ENCODE results near the gene CSGALNACT2.

CSGALNACT2 gene

DNA sequence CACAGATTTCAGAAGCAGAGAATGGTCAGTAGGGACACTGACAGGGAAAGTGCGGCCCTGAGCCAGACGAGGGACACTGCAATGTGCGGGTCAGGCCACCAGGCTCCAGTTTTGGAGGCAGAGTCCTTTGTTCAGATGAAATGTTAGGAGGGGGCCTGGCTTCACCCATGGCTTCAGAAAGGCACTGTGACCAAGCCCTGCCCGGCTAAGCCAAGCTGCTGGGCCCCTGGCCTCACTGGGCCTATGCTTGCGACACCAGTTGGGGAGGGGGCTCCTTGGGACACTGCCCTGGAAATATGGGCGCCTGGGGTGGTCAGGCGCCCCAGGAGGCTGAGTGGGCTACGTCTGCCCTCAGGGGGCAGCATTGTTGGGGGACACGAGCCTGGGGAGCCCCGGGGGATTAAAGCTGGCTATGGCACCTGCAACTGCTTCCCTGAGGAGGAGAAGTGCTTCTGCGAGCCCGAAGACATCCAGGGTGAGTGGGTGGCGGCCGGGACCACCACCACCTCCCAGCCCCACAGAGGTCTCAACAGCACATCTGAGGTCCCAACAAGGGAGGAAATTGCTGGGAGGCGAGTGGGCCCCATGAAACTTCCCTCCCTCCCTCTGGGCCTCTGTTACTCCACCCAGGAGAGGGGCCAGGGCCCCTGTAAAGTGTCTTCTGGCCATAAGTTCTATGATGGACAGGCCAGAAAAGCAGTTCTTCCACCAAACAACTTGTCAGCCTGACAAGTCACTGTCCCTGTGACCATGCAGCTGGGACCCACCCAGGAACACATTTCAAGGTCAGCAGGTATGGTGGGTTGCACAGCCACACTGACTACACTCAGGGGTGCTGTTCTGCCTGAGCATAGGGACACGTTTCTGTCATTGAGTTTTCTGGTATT lies 24.8 kb upstream of the CSGALNACT2 start:
- no peak for DNase-seq

DNA sequence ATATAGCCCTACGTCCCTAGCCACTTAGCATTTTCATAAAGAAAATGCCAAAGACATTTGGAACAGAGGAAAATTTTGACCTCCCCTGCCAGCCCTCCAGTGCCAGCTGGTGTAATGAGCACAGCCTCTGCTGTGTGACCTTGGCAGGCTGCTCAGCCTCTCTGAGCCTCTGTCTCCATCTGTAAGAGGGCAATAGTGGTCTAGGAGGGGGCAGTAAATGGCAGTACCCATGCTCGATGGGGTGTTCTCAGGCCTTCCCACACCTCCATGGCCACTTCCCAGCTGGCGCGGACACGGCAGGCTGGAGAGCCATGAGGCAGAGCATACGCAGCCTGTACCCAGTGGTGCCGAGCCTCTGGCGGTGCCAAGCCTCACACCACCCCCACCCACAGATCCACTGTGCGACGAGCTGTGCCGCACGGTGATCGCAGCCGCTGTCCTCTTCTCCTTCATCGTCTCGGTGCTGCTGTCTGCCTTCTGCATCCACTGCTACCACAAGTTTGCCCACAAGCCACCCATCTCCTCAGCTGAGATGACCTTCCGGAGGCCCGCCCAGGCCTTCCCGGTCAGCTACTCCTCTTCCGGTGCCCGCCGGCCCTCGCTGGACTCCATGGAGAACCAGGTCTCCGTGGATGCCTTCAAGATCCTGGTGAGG lies 24.0 kb upstream of the CSGALNACT2 start:
- DNase-seq = no peak

DNA sequence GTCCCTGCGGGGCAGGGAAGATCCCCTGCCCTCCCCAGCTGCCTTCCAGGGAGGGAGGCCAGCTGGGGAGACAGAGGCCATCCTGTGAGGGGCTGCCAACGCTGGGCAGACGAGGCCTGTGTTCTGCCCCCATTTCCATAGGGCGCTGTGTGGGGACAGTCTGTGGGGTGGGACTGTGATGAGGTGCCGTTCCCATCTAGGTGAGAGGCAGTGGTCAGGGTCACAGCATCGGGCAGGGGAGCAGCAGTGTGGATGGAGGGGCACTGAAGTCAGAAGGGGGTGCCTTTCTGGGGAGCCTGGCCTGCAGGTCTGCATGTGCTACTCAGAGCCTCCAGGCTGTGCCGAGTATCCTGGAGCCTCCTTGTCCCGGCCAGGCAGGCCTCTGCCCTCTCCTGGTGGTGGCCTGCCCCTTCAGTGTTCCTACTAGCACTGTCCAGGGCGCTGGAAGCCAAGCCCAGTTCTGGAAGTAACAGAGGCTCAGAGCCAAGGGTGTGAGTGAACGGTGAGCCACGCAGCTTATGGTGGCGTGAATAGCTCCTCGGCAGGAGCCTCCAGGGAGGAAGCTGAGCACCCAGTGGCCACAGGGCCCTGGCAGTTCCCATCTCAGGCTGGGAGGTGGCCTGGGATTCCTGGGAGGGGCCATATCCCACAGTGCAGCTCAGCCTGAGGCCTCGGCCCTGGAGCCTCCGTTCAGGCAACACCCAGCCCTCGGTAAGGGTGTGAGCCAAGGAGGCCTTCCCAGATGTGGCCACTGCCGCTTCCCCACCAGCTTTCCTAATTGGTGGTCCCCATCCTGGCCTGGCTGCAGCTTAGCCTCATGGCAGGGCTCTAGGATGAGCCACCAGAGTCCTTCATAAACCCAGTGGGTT lies 23.3 kb upstream of the CSGALNACT2 start:
- no peak for DNase-seq

DNA sequence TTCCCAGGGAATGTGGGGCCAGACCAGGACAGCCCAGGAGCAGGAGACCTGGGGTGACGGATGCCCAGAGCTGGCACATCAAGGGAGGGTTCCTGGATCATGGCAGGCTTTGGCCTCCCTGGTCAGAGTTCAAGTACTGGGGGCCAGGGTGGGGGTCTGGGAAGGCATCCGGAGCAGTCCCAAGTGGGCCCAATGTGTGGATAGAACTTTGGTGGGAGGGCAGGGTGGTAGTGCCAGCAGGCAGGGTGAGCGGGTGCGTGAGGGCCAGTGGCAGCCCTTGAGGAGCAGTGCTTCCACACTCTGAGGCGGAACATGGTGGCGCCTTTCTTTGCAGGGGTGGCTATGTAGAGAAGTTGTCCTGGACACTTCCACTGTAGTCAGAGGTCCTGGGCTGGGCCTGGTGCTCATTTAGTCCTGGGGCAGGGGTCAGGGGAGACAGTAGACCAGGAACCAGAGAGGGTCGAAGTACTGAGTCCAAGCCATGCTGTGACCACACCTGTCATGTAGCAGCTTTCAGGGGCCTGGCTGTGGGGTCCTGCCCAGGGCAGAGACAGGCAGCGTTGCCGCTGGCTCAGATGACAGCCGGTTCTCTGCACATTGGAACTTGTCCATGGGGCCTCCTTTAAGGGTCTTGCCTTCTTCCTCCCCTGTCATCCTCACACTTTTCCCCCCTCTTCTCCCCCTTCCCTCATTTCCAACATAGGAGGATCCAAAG lies 22.2 kb upstream of the CSGALNACT2 start:
- no peak for DNase-seq

DNA sequence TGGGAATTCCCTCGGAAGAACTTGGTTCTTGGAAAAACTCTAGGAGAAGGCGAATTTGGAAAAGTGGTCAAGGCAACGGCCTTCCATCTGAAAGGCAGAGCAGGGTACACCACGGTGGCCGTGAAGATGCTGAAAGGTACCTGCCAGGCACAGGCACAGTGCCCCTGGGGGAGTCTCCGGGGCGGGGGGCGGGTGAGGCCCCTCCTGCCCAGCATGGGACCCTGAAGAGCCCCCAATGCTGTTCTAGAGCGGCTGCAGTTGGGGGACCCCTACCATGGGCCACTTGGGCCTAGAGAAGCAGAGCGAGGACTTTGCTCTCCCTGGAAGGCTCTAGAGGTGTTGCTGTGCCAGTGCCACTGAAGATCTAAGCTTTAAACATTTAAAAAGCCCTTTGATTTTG lies 21.6 kb upstream of the CSGALNACT2 start:
- DNase-seq = no peak

DNA sequence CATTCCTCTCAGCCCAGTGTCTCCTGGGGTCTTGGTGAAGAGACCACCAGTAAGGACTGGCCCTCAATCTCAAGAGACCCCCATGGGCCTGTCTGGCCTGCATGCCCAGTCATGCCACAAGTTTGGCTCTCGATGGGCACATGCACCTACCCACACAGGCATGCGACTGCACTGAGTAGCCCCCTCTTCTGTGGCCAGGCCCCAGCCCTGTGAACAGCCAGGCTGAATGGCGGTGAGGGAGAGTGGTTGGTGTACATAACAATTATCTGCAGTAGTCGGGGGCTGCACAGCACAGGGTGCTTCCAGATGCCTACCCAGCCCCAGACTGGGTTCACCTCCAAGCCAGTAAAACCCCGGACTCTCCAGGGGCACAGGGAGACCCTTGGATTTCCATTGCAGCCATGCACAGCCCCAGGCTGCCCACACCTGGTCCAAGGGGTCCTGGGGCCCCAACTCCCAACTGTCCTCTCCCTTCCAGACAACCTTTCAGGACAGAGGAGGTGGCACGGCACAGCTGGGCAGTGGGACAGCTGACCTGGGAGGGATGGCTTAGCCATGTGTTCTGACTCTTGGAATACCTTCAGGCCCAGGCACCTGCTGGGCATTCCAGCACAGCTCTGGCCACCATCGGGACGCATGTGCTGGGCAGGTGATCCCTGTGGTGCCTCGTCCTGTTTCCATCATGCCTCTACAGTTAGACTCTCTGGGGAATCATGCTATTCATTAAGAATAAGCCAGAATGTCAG lies 21.0 kb upstream of the CSGALNACT2 start:
- no peak for DNase-seq

DNA sequence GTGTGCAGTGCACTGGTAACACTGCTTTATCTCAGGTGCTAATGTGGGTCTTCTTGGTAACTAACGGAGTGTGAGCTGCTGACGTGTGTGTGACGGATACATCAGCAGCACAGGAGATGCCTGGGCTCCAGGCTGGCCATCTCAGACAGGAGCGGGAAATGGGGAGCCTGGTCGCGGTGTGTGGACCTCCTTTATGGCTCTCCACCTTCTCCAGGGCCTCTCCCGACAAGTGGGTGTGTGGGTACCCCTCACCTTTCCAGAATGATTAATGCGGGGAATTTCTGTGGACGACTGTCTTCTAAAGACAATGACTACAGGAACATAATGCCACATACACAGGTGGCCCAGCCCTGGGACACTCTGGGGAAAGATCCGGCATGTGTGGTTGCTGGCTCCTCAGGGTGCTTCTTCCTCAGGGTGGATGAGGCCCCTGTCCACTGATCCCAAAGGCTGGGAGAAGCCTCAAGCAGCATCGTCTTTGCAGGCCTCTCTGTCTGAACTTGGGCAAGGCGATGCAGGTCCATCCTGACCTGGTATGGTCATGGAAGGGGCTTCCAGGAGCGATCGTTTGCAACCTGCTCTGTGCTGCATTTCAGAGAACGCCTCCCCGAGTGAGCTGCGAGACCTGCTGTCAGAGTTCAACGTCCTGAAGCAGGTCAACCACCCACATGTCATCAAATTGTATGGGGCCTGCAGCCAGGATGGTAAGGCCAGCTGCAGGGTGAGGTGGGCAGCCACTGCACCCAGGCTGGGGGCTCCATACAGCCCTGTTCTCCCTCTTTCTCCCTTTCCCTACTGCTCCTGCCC lies 20.3 kb upstream of the CSGALNACT2 start:
- DNase-seq = no peak

DNA sequence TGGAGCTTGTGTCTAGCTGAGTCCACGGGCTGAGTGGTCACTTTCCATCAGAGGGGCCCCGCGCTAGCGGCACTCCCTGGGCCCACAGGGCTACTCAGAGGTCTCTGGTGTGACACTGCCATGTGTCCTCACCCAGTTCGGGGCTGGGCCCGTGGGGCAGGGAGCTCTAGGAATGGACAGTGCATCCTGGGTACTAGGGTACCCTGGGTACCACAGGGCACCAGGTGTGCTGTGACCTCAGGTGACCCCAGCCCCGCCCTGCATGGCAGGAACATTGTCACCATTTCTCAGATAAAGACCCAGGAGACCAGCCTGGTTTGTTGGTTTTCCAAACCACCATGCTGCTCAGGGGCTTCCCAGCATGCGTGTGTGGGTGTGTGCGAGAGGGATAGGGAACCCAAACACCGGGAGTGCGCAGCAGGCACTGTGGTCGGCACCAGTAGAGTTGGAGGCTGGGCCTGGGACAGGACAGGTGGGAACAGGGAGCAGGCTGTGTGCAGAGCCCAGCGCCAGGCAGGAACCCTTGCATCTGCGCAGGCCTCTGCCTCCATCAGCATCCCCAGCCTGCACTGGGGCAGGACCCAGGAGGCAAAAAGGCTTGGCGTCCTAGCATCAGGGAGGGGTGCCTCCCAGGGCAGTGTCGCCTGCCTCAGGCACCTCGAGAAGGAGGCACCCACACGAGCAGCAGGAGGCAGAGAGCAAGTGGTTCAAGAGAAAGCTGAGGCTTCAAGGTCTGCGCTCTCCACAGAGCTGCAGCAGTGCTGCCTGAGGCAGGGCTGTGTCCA lies 19.4 kb upstream of the CSGALNACT2 start:
- DNase-seq = no peak

DNA sequence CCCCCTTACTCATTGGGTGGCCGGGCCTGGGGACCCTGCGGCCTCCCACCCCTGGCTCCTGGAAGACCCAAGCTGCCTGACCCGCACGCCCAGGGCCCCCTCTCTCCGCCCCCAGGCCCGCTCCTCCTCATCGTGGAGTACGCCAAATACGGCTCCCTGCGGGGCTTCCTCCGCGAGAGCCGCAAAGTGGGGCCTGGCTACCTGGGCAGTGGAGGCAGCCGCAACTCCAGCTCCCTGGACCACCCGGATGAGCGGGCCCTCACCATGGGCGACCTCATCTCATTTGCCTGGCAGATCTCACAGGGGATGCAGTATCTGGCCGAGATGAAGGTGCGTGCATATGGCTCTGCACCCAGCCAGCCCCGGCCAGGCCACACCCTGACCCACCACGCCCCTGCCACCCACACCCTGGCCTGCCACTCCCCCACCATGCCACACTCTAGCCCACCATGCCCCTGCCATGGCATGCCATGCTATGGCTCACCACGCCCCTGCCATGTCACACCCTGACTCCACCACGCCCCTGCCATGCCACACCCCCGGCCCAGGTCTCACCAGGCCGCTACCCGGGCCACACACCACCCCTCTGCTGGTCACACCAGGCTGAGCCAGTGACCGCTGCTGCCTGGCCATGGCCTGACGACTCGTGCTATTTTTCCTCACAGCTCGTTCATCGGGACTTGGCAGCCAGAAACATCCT lies 18.7 kb upstream of the CSGALNACT2 start:
- no peak for DNase-seq

DNA sequence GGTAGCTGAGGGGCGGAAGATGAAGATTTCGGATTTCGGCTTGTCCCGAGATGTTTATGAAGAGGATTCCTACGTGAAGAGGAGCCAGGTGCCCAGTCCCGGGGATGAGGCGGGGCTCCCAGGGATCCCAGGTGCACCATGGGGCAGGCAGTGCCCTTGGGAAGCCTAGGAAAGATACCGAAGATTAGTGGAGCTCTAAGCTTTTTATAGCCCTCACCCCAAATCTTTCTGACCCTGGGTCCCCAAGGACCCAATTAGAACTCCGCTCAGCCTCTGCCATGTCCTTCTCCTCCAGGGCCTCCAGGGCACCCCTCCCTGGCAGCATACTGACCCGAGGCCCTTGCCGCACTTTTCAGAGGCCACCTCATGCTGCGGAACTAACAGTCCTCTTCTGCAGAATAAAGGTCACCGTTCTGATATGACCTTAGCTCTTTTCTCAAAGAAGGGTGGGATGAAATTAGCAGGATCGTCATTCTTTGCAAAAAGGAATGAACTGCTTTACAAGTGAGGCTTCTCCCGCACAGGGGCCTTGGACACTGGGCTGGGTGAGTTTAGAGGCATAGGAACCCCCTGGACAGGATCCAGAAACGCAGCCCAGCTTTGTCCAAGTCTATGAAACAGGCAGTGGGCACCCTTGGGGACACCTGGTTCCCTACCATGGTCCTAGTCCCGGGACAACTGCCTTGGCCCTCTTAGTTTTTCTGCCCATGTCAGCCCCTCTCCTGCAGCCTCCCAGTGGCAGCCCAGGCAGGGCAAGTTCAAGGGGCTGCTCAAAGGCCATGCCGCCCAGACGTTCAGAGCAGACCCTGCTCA lies 17.9 kb upstream of the CSGALNACT2 start:
- no peak for DNase-seq

DNA sequence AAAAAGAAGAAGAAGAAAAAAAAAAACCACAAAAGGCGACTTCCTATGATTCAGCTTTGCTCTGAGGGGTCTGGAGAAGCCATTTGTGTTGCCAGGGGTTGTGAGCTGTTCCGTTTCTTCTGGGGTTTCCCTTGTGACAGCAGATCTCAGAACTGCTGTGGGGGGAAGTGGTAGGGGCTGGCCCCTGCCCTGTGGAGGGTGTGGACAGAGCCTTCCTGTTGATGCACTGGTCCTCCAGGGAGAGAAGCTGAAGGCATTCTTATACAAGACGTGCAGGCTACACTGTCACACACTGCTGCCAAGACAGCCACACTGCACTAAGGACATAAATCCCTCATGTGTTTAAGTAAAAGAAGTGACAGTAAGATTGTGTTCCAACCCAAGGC lies 17.3 kb upstream of the CSGALNACT2 start:
- DNase-seq = no peak

DNA sequence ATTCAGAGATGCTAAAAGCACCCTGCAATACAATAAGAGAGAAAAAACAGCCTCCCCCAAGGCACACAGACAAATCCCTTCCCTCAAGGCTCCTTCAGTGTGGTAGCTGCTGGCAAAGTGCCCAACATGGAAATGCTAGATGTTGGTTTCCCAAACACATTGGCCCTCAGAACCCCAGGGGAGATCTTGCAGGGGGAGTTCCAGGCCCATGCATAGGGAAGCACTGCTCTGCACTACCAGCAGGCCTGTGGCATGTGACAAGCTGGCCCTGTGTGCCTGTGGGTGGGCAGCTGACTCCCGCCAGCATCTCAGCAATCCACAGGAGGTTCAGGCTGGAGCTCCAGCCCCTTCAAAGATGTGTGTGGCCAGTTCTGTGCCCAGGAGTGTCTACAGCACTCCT lies 16.8 kb upstream of the CSGALNACT2 start:
- DNase-seq = no peak

DNA sequence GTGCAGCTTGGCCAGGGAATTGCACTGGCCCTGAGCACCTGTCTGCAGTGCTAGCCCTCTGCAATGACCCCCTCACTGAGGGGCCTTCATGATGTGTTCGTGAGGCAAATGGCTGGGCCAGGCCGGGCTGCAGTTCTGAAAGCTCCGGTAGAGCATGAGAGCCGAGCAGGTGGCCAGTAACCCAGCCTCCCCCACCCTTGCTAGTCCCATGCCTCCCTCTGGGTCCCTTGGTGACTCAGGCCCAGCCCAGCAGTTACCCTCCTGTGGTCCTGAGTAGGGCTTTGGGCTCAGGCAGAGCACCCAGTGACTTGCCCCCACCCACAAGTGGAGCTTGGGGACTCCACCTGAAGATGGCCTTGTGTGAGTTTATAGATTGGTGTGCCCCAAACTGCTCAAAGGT lies 16.1 kb upstream of the CSGALNACT2 start:
- DNase-seq = no peak

DNA sequence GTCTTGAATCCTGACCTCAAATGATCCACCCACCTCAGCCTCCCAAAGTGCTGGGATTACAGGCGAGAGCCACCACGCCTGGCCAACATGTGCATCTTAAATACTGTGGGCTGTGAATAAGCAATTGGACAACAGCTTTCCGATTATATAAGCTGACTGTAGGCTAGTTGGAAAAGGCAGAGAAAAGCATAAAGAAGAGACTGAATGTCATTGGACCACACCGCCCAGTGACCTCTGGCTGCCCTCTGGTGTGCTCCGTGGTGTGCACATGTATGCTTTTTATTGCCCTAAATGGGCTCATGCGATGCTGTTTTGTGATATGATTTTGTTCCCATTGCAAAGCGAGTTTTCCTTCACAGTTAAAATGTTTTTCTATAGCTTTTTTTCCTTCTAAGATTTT lies 15.4 kb upstream of the CSGALNACT2 start:
- DNase-seq = no peak

DNA sequence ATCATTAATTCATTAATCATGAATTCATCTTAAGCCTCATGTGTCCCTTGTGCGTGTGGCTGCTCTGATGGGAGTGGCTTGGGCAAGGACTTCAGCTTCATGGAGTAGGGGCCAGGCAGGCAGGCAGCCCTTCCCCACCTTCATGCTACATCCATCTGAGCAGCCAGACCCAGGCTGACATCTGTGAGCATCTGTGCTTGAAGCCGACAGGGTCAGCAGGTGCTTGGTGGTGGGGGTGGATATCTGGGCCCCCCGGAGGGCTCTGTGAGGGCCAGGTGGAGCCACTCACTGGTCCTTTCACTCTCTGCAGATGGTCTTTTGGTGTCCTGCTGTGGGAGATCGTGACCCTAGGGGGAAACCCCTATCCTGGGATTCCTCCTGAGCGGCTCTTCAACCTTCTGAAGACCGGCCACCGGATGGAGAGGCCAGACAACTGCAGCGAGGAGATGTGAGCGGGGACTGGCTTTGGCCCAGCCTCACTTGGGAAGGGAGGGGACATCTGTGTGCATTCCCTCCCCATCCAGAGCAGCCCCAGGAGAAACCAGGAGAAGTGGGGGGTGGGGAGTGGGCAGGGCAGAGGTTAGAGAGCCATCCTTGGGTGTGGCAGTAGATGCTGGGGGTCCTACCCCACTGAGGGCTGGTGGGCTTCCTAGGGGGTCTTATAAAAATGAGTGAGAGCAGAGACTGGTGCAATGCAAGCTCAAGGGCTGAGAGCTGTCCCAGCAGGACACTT lies 14.7 kb upstream of the CSGALNACT2 start:
- no peak for DNase-seq

DNA sequence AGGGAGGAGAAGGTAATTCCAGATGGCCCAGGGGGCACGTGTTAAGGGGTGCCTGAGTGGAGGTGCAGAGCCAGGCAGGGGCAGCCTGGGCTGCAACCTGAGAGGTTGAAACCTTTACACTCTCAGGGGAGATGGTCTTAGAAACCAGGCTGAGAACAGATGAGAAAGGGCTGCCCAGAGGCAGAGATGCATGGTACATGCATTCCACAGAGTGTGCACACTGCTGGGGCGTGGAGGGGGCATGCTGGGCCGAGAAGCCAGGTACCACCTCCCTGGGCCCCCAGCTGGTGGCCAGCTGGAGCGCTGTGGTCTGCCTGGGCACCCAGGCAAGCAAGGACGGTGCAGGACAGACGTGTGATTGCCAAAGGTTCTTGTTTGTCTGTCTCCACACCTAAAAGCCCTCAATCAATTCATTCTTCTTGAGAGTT lies 14.1 kb upstream of the CSGALNACT2 start:
- no peak for DNase-seq

DNA sequence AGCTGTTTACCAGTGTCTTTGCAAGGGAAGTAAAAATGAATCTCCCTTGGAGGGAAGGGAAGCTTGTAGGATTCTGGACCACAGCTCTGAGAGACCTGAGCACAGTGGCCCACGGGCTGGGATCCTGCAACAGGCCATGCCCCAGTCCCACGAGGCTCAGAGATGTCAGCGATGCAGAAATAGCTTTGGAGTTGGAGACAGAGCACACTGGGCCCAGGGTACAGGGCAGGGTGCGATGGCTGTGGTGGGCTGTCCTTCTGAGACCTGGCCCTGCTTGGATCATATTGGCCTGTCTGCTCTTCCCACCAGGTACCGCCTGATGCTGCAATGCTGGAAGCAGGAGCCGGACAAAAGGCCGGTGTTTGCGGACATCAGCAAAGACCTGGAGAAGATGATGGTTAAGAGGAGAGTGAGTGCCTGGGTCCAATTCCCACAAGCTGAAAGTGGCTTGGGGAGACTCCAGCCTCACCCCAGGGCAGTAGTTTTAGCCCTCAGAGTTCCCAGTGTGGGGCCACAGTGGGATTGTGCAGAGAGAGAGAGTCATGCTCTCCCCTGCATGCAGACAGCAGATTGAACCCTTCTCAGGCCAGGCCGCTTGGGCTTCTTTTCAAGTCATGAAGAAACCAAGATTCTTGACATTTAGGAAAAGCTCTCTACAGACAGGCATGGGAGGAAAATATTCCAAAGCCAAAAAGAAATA lies 13.5 kb upstream of the CSGALNACT2 start:
- DNase-seq = no peak

Measured in activated T-cell treated with anti-CD3 and anti-CD28 coated beads, Interleukin-2, amount 50 U/mL, for 1 hour (primary cell).